GM20000 (cell line): Measurements from ENCODE around the gene PKD1.

Experiments
- DNase-seq: peaks from one replicate; pipeline ENCODE4 v3.0.0; 2012; ENCODE audit warnings: low spot score
- CTCF ChIP-seq: IDR thresholded peaks from 2 replicates; pipeline ENCODE4 v1.5.1; 2012; ENCODE audit warnings: mild to moderate bottlenecking, control low read depth; ENCODE audit errors: extremely low read depth, missing control alignments

The PKD1 gene

GRCh38 chr16:2042171-2042985 lies 93.3 kb downstream of the PKD1 start:
- no peak for DNase-seq

GRCh38 chr16:2040787-2041522 lies 94.7 kb downstream of the PKD1 start:
- DNase-seq = no peak

More at GRCh38 chr16:2042171-2042985, 93.3 kb downstream of the PKD1 start:
- no peak for TF ChIP-seq CTCF

GRCh38 chr16:2040041-2040786 lies 95.5 kb downstream of the PKD1 start:
- no peak for TF ChIP-seq CTCF
- no peak for DNase-seq

More at GRCh38 chr16:2040787-2041522, 94.7 kb downstream of the PKD1 start:
- no peak for TF ChIP-seq CTCF

DNA sequence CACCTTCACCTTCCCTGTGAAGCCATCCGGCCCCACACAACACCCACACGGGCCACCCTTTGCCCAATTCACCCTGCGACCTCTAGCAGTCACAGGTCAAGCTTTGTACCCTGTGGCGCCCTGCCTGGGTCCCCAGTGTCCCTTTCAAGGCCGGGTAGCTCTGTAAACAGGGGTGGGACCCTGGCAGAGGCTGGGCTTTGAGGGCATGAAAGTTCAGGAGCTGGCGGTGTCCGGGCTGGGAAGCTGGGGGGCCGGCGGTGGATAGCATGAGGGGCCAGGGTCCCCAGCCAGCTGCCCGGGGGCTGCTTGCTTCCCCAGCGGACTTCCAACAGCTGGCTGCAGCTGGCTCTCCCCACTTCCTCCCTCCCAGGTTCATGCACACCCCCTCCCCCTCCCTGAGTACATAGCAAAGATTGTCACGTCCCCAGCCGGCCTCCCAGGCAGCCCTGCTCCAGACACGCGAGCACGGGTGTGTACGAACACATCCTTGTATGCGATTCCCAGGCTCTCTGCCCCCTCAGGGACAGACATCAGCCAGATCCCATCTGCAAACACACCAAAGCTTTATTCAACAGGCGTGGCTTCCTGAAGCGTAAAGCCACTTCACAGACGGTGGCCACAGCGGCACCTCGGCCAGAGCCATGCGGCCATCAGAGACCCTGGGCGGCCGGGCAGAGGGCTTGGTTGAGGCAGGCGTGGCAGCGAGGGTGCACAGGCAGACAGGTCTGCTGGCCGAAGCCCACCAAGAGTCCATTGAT lies 96.2 kb downstream of the PKD1 start:
- TF ChIP-seq CTCF = no peak
- no peak for DNase-seq
